ENCODE results near the gene TOB1. TPM values are rescaled to one million over a fixed set of nuclear protein-coding genes. Genes with fewer than 3 reads are reported as not detected.

TOB1 gene
- total and polyA plus RNA-seq, 9 of the 15 experiments (the other 6 are each of a cell fraction or from before 2014, with no cell fraction given): 4.8 to 63.7 (median 13.2) TPM

DNA sequence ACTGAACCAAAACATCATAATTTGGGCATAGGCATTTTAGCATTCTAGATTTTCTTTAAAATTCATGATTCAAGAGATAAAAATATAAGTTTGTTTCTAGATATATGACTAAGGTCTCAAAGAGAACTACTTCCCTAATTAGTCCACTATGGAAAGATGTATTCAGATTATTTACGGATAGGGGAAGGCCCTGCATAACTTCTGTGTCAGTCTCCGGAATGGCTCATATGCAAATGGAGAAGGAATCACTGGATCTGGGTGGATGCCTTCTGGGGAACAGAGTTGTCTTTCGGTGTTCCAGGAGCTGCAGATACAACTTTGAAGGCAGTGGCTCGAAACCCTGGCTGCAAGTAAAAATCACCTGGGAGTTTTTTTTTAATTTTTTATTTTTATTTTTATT is 47.9 kb downstream of the TOB1 start:
- Histone ChIP-seq H3K27me3 (ENCODE audit: control insufficient read depth in 2 of 2, insufficient read depth in 2 of 2, low read length in 2 of 2) (no peaks in the 10 kb centered on the region), H3K79me2 (ENCODE audit: control insufficient read depth, insufficient read depth, low read length) (no peaks in the 10 kb centered on the region), H3K36me3 (ENCODE audit: control insufficient read depth, insufficient read depth, low read length) (no peaks in the 10 kb centered on the region), H3K9me1 (ENCODE audit: control insufficient read depth, insufficient read depth, low read length) (no peaks in the 10 kb centered on the region), H4K20me1 (replicated peaks; ENCODE audit: control insufficient read depth, insufficient read depth, low read length) (no peaks in the 10 kb centered on the region), H3K27ac (ENCODE audit: extremely low read depth, low read depth, low read length) (no peak overlapping the region), H3K9ac (ENCODE audit: insufficient read depth in 1 of 2, low read depth in 2 of 2, low read length in 2 of 2) (no peak overlapping the region), H3K9me3 (replicated peaks; ENCODE audit: control insufficient read depth, insufficient read depth, low read depth, low read length) (no peaks in the 10 kb centered on the region; the same call in 1 of the 2 replicates), H3K4me2 (ENCODE audit: insufficient read depth, low read length) (no peak overlapping the region), H2AFZ (ENCODE audit: low read depth, low read length) (no peak overlapping the region), H3K4me1 (replicated peaks in 1 of 2; ENCODE audit: control insufficient read depth in 2 of 2, insufficient read depth in 2 of 2, low read length in 2 of 2) (peaks cover 3 to 6% of the 10 kb centered on the region in 2 experiments; a peak in 3 of 5 replicates), H3K4me3 (no peak overlapping the region)
- FAIRE-seq (no peak), ATAC-seq (no peak), DNase-seq (ENCODE audit: extremely low read depth in 1 of 4, low spot score in 3 of 4) (no peak)
- TF ChIP-seq MTA2 (IDR thresholded peaks at IDR 0.05; ENCODE audit: low read depth) (no peak), TRIM28 (IDR thresholded peaks at IDR 0.05) (no peak), ZSCAN29 (IDR thresholded peaks at IDR 0.05) (no peak), CBX3 (IDR thresholded peaks at IDR 0.05; ENCODE audit: borderline replicate concordance in 1 of 2, low read length in 2 of 2) (no peak), HNRNPK (IDR thresholded peaks at IDR 0.05; ENCODE audit: low read depth, low read length, poor library complexity, severe bottlenecking) (no peak), GABPB2 (CRISPR knock-in tag; conservative IDR thresholded peaks at IDR 0.05) (no peak), ZNF445 (CRISPR knock-in tag; IDR thresholded peaks at IDR 0.05; ENCODE audit: low read depth) (no peak), TGIF2 (CRISPR knock-in tag; IDR thresholded peaks at IDR 0.05) (no peak)
- TF ChIP-seq, protein P1, sequence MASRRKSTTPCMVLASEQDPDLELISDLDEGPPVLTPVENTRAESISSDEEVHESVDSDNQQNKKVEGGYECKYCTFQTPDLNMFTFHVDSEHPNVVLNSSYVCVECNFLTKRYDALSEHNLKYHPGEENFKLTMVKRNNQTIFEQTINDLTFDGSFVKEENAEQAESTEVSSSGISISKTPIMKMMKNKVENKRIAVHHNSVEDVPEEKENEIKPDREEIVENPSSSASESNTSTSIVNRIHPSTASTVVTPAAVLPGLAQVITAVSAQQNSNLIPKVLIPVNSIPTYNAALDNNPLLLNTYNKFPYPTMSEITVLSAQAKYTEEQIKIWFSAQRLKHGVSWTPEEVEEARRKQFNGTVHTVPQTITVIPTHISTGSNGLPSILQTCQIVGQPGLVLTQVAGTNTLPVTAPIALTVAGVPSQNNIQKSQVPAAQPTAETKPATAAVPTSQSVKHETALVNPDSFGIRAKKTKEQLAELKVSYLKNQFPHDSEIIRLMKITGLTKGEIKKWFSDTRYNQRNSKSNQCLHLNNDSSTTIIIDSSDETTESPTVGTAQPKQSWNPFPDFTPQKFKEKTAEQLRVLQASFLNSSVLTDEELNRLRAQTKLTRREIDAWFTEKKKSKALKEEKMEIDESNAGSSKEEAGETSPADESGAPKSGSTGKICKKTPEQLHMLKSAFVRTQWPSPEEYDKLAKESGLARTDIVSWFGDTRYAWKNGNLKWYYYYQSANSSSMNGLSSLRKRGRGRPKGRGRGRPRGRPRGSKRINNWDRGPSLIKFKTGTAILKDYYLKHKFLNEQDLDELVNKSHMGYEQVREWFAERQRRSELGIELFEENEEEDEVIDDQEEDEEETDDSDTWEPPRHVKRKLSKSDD (conservative IDR thresholded peaks at IDR 0.05; ENCODE audit: low read length): no peak
- intact Hi-C loops (cut with micrococcal nuclease): no loop called here
- WGBS (ENCODE audit: insufficient coverage, low coverage, missing lambda C conversion rate): 49% methylated on average over 4 of the region's 4 CpGs
- CTCF ChIA-PET (ENCODE audit: low intra/inter-chr PET ratio): interaction anchor here (1.9 kb wide), 1 partner anchor 24 kb away, joined by 8 read pairs; no protein-coding TSS in a partner anchor
- no TSS peak for BruUV-seq (replicated peaks)
- in situ Hi-C loops (cut with MboI): no loop called here
- POLR2A ChIA-PET: interaction anchor here (0.6 kb wide), 2 partner anchors 34 to 164 kb away, joined by 3 read pairs; no protein-coding TSS in a partner anchor

Data from K562 (cell line).